ENCODE data around the gene RFX4.

DNA sequence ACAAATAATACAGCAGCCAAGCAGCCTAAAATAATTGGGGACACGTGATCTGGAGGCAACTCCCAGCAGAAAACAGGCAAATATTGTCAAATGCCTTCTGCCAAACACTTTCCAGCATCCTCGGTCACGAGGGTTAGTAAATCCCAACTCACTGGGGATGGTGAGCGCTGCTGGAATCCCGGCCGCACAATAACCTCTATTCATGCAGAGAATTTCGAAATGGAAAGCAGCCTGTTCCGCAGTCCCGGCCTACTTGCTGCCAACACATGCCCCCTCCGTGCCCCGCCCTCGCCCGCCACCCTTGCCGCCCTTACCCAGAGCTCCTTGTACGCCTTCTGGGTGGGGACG lies 62.2 kb downstream of the RFX4 start:
- TF ChIP-seq, protein P1, sequence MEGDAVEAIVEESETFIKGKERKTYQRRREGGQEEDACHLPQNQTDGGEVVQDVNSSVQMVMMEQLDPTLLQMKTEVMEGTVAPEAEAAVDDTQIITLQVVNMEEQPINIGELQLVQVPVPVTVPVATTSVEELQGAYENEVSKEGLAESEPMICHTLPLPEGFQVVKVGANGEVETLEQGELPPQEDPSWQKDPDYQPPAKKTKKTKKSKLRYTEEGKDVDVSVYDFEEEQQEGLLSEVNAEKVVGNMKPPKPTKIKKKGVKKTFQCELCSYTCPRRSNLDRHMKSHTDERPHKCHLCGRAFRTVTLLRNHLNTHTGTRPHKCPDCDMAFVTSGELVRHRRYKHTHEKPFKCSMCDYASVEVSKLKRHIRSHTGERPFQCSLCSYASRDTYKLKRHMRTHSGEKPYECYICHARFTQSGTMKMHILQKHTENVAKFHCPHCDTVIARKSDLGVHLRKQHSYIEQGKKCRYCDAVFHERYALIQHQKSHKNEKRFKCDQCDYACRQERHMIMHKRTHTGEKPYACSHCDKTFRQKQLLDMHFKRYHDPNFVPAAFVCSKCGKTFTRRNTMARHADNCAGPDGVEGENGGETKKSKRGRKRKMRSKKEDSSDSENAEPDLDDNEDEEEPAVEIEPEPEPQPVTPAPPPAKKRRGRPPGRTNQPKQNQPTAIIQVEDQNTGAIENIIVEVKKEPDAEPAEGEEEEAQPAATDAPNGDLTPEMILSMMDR (conservative IDR thresholded peaks at IDR 0.05; ENCODE audit: low read length), result no peak
- no peak for TF ChIP-seq EZH2phosphoT487 (IDR thresholded peaks at IDR 0.05; ENCODE audit: borderline replicate concordance, low read depth, low read length)
